GM21360 (cell line): ENCODE data around the gene POLR1C.
"Not testable (repeated sequence)": the region's sequence is repeated elsewhere in the genome, so short reads cannot be mapped to it uniquely, and the experiment has no call there.

ENCODE experiments used
- ATAC-seq: cut with Tn5 transposase; IDR thresholded peaks from one replicate; pipeline ENCODE4 v1.9.1; 2021; ENCODE audit warnings: mild to moderate bottlenecking, moderate library complexity; ENCODE audit not compliant: unreplicated experiment

The POLR1C gene

DNA sequence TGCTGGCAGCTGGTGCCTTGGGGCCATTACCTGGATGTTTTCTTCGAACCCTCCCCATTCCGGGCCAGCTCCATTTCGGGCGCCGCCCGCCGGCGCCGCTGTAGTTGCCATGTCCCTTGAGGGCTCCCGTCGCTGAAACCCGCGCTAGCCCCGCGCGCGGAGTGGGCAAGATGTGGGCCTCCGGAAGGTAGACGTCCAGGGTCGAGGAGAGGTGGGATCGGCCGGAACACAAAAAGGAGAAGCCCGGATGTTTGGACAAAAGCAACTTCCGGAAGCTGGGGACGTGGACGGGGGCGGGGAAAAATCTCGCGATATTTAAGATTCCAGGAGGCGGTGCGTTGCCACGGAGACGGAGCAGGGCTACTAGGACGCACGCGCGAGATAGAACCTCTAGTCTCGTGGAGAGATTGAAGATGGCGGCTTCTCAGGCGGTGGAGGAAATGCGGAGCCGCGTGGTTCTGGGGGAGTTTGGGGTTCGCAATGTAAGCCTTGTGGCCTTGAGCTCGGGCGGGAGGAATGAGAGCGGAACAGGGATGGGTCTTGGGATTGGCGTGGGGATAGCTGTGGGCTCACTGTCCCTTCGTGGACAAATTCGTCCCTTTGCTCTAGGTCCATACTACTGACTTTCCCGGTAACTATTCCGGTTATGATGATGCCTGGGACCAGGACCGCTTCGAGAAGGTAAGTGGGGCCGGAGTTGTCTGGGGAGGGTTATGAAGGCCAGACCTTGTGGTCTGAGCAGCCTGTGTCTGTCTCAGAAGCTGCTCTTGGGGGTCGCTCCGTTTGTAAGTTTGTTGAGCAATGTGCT lies at the start of gene POLR1C, which contains the start of gene YIPF3:
Gene POLR1C (plus strand): TSS at position 393 of the 808 bp plus-strand sequence. CDS start 21 bp downstream, at position 414.
Gene YIPF3 (minus strand): TSS at position 230 of the 808 bp plus-strand sequence. CDS start 119 bp downstream, at position 111.
- peak; percentile 72 for ATAC-seq

- not testable (repeated sequence) for ATAC-seq
Observed at GRCh38 chr6:43467265-43467664, 49.6 kb upstream of the POLR1C start.

DNA sequence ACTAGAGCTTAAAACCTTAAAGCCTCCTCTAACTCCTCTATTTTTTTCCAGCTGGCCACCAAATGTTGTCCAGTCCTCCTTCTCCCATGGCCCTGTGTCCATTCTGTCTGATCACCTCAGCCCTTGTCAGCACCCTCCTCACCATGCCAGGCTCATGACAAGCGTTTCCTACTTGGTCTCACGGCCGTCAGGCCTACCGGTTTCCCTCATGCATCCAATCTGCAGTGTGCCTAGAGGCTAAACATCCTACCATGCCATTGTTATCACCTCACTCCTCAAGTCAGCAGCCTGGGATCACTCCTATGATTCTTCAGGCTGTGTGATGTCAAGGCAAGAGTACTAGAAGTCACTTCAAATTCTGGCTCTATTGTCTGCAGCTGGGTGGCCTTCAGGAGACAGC lies 49.1 kb upstream of the POLR1C start:
- ATAC-seq = no peak

DNA sequence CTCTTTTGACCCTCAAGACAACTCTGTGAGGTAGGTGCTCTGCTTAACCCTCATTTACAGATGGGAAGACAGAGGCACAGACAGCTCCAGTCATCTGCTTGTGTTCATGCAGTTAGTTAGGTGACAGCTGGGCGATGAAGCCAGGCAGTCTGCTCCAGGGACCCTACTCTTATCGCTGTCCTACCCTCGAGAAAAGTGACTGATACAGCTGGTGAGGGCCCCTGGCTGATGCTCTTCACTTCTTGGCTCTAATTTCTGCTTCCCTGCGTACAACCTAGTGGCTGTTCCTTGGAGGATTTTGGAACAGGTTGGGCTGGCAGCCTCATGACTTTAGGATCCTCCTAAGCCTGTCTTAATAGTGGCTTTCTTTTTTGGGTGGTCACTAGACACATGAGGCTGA lies 48.6 kb upstream of the POLR1C start:
- no peak for ATAC-seq

DNA sequence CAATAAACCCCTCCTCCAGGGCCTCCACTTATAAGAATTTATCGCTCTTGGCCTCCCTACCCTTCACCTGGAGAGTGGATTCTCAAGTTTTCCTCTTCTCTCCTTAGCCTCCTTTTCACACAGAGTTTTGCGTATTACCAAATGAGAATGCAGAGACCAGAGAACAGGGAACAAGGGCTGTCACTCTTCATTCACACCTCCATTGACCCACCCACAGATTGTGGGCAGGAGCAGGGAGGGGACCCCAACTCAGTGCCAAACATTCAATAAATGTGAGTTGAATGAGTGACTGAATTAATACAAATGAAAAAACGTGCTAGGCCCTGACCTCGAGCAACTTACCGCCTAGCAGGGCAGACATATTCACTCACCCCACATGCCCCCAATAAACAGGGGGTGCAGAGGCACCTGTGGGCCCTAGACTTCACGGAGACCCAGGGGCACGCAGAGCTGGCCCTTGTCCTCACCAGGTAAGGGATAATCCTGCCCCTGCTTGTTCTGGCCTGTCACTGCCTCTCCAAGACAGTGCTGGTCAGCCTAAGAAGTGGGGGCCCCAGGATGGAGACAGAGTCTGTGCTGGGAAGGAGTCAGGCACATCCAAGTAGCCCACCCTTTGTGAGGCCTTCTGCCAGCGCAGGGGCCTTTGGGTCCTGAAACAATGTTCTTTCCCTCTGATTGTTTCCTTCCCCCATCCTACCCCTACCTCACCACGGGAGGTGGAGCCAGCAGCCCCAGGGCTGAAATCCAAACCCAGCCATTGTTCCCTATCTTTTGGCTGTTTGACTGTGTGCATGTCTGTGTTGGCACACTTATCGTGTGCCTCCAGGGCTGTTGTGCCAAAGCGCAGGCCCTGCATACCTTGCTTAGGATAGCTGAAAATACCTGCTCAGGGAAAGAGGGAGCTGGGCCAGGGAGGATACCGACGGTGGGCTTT lies 47.9 kb upstream of the POLR1C start:
- no peak for ATAC-seq

DNA sequence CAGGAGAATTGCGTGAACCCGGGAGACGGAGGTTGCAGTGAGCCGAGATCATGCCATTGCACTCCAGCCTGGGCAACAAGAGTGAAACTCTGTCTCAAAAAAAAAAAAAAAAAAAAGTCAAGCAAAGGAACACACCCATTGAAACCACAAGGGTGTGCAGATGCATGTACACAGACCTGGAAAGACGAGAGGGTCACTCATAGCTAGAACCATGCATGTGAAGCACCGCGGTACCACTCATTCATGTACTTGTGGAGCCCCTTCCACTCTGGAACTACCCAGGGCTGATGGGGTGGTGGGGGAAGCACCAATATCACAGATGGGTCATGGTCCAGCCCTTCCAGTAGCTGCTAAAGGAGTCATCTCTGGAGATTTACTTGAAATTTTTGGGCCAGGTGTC lies 46.9 kb upstream of the POLR1C start:
- no peak for ATAC-seq

GRCh38 chr6:43471399-43471798 lies 45.5 kb upstream of the POLR1C start:
- no peak for ATAC-seq

- no peak for ATAC-seq
Observed at GRCh38 chr6:43472515-43472914, 44.4 kb upstream of the POLR1C start.

DNA sequence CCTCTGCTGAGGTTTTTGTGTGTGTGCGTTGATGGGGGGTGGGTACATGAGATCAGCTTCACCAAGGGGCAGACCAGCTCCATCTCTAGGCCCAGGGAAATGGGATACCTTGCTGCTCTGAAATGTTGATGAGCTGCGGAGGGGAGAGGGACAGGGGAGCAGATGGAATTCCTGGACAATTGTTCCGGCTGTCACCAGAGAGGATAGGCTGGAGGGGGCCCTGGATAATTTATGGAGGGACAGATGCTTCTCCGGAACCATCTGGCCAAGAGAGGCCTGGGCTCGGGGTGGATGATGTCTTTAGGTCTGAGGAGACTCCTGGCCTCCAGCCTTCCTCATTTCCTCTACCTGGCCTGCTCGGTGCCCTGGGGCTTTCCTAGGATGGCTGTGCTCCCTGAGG lies 41.4 kb upstream of the POLR1C start:
- ATAC-seq = no peak

DNA sequence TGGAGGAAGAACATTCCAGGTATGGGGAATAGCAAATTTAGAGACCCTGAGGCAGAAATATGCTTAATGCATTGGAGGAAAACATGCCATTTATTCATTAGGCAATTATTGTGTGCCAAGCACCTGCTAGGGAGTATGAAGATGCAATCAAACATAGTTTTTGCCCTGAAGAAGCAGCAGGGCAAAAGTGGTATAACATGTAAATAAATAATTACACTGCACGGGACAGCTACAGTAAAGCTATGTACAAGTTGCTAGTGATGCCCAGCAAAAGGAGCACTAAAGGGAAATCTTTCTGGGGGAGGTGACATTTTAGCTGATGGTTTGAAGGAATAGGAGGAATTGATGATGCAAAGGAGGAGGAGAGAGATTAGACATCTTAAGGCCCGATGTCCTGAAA lies 40.1 kb upstream of the POLR1C start:
- ATAC-seq = no peak

GRCh38 chr6:43477235-43478007 lies 39.5 kb upstream of the POLR1C start, which contains the start of gene TJAP1:
Gene TJAP1 (plus strand): TSS chr6:43477570. CDS start chr6:43499002, 21,432 bp downstream.
- ATAC-seq = peak; percentile 90

GRCh38 chr6:43478008-43478372 lies 38.9 kb upstream of the POLR1C start:
- no peak for ATAC-seq

DNA sequence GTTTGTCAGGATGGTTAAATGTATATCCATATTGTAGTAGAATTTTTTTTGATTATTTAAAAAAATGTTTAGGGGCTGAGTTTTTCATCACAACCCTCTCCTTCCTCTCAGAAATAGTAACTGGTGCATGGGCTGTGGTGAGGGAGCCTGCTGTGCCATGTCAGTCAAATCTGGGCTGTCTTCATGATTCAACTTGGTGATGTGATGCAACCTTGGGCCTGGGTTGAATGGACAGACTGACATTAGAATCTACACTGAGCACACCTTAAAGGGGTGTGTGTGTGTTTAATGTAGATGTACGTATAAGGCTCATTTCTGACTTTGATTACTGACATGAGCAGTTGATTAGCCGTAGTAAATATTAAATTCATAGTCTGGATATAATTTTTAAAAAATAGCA lies 35.8 kb upstream of the POLR1C start:
- no peak for ATAC-seq

GRCh38 chr6:43481591-43482236 lies 35.2 kb upstream of the POLR1C start:
- no peak for ATAC-seq

DNA sequence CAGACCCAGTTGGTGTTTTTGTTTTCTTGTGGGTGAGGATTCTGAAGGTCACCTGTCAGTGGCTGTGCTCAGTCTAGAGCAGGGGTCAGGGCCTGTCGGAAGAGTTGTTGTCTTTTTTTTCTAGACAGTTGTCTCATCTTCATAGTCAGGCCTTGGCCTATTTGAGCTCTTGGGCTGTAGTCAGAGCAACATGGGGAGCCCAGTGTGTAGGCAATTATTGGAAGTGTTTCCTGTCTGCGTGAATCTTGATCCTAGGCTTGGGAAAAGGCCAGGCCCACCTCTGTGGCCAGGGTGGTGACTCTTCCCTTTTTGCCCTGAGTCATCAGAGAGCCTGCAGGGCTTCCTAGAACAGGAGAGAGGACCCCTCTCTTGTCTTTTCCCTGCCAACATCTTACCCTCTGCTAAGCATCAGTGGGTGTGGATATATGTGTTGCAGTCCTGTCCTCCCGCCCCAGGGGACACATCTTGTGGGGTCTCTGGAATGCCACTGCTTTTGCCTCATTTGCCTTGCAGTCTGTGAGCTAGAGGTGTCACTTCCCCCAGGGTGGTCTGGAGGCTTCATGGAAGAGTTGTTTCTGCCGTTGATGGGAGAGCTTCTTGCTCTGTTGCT lies 28.1 kb upstream of the POLR1C start:
- ATAC-seq = no peak

DNA sequence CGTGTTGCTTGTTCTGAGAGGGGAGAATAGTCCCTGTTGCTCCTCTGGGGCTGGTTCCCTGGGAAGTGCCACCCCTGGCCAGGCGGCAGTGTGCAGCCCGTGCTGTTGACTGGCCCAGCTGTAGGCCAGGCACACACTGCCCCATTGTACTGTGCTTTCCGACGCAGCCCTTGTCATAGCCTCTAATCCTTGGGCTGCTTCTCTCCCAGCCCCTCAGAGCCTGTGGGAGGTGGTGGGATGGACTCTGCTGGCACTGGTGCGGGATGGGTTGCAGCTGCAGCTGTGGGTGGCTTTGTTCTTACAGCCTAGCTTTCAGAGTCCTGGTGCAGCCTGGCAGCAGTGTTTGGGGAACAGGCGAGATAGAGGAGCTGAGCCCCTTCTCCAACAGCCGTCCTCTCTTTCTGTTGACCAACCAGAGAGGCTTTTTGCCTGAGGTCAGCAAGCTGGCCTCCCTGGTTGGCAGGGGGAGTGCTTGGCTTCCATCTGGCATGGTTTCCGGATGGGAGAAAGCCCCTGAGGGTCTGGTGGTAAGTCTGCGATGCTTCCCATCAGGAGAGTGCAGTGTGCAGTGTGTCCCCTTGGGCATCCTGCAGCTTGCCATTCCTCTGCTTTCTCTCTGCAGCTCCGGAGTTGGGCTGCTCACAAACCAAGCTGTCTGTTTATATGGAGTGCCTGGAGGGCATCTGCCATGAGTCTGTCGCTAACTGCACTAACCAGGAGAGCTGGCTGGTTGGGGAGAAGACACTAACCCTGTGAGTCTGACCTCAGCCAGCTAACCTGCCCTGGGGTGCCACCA lies 27.4 kb upstream of the POLR1C start:
- no peak for ATAC-seq

DNA sequence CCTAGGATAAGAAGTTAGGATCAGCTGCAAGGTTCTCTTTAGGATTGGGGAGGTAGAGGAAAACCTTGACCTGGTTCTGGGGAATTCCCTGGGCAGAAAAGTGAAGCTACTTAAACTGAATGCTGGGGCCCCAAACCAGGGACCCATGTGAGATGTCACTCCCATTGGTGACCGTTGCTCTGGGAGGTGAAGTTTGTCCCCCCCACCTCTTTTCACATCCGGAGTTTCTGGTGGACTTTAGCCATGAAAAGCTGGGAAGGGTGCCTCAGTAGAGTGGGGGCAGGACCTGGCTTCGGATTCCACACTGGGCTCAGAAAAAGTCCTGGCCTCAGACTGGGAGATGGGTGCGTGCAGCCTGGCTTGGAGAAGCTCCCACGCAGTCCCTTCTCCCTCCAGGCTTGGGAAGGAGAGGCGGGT lies 26.4 kb upstream of the POLR1C start:
- ATAC-seq = no peak

DNA sequence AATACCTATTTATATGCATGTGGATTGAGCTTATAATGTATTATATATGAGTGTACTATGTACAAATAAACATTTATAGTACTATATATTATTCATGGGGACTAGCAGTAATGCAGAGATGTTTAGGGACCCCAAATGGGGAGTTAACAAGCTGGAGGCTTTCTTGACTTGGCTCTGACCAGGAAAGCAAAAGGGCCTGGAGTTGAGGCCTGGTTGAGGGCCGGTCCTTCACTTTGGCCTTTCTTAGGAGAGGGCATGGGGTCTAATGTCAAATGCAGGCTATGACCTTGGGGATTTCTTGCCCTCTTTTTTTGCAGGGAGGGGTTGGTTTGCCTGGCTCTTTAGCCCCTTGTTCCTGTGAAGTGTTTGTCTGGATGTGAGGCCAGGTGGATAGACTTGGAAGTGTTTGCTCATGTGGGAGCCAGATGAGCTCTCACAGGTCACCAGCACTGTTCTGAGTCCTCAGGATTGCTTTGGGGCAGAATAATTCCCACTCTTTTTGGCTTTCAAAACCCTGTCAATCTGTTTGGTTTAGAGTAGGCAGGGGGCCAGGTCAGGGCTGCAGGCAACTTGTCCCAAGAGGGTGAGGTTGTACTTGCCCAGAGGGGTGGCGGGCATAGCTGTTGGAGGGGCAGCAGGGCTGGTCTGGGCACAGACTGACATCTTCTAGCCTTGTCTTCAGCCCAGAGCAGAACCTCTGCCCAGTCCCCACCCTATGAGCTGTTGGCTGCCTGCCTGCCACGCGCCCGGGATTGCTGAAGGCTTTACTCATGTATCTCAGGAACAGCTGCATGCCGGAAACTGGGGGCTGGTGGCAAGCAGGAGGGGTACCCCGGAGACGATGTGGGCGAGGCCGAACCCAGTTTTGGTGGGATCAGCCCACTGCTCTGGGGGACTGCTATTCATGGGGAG lies 24.9 kb upstream of the POLR1C start:
- ATAC-seq = no peak
